Effector CD4-positive, alpha-beta T cell (primary cell): ENCODE results near the gene TRMT2A.

Source experiments
- DNase-seq: peaks from one replicate; pipeline ENCODE4 v3.0.0-alpha.2; 2020

TRMT2A gene

DNA sequence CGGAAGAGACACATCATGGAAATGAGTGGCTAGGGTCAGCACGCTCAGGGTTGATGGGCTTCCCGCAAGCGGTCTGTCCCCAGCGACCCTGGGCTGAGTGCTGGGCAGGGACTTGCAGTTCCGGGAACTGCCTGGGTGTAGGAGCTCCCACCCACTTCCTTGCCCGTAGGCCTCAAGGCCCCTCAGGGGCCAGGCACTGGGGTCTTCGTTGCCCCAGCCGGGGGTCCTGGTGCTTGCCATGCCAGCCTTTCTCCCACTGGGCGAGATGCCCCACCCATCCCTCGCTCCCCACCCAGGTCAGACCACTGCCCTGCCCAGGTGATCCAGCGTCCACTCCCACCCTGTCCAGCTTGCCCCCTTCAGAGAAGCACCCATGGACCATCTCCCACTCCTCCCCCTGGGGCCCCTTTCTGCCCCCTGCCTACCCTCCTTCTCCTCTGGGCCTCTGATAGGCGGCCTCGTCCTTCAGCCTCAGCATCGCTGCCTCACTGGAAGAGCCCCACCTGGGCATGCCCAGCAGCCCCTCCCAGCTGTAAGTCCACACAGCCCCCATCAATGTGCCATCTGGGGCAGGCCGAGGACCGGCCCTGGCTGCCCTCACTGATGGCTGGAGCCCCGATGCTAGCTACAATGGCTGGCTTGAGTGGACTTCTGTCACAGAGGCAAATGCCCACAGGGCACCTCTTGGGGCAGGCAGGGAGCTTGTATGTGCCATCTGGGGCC, 54.8 kb downstream of the TRMT2A start:
- no peak for DNase-seq
